Prostate gland (tissue), 2 donors: ENCODE measurements around the gene SEC24C. TPM values are rescaled to one million over a fixed set of nuclear protein-coding genes. Genes with fewer than 3 reads are reported as not detected.

Experiments
- DNase-seq: peaks from one replicate; pipeline ENCODE4 v3.0.0-alpha.2; 2019; ENCODE audit warnings: low spot score
- H3K27ac ChIP-seq, 2 donors: fragments of 200-600 bp; sonication (generic); 2 replicates each; pipeline ENCODE4 v1.5.1; 2017 to 2019
- H3K27me3 ChIP-seq: fragments of 200-600 bp; sonication (generic); replicated peaks from 2 replicates; pipeline ENCODE4 v1.5.1; 2019; ENCODE audit not compliant: insufficient read depth
- H3K36me3 ChIP-seq, 2 donors: fragments of 200-600 bp; sonication (generic); 1 replicate in 1 of 2; 2 replicates in 1 of 2; pipeline versions ENCODE4 v1.5.1 to v1.8.1; 2017 to 2019
- H3K4me1 ChIP-seq: fragments of 200-600 bp; sonication (generic); replicated peaks from 2 replicates; pipeline ENCODE4 v1.5.1; 2019
- H3K4me3 ChIP-seq, 2 donors: fragments of 200-600 bp; sonication (generic); 2 replicates each; pipeline ENCODE4 v1.5.1; 2017 to 2019
- H3K9me3 ChIP-seq: fragments of 200-600 bp; sonication (generic); 2 replicates; pipeline ENCODE4 v1.5.1; 2017
- POLR2A ChIP-seq: fragments of 450-650 bp; IDR thresholded peaks from one replicate; pipeline ENCODE4 v1.6.1; 2016; ENCODE audit warnings: antibody characterized with exemption, mild to moderate bottlenecking
- POLR2AphosphoS5 ChIP-seq: sonication (generic); formaldehyde crosslinking; IDR thresholded peaks from one replicate; pipeline ENCODE4 v1.6.1; 2017; ENCODE audit warnings: antibody characterized with exemption
- WGBS: methylation state at CpG from one replicate; pipeline ENCODE4 v1.1.5; 2018; 5-methylcytosine and 5-hydroxymethylcytosine counted together
- intact Hi-C: fragments of 100-400 bp; cut with DNase I; formaldehyde crosslinking; loops from one replicate; pipeline ENCODE4 v1.14.2; 2022
- total RNA-seq, 2 donors: library from RNA; depleted of rRNA; stranded (reverse); fragments of >200 nt; gene quantifications; one replicate each; pipeline ENCODE4 v1.1.0, GENCODE V29; 2016
- TF ChIP-seq, protein P1 (sequence below), 4 experiments: fragments of 200-600 bp in 2 of 4; fragments of 450-650 bp in 2 of 4; sonication (generic) in 2 of 4; IDR thresholded peaks; 1 replicate in 3 of 4; 2 replicates in 1 of 4; pipeline ENCODE4 v1.5.1; 2016 to 2019; ENCODE audit warnings: antibody characterized with exemption in 4 of 4, mild to moderate bottlenecking in 2 of 4, moderate library complexity in 2 of 4

Gene SEC24C
- total RNA-seq, 2 donors from 2014 or later: 80.7 to 87.6 TPM

DNA sequence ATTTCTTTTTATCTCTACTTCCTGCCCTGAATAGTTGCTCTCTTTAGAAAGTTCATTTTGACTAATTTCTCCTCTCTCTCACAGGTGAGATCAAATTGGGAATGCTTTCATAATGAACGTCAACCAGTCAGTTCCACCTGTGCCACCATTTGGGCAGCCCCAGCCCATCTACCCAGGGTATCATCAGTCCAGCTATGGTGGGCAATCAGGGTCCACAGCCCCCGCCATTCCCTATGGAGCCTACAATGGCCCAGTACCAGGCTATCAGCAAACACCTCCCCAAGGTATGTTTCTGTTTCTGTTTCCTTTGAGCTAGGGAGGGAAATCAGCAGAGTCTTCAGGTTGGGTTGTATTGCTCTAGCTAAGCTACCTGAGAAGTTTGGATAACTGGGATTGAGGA is 2.5 kb downstream of the SEC24C start:
- DNase-seq: no peak
- TF ChIP-seq POLR2AphosphoS5 (no peak), POLR2A (no peak)
- TF ChIP-seq, protein P1, sequence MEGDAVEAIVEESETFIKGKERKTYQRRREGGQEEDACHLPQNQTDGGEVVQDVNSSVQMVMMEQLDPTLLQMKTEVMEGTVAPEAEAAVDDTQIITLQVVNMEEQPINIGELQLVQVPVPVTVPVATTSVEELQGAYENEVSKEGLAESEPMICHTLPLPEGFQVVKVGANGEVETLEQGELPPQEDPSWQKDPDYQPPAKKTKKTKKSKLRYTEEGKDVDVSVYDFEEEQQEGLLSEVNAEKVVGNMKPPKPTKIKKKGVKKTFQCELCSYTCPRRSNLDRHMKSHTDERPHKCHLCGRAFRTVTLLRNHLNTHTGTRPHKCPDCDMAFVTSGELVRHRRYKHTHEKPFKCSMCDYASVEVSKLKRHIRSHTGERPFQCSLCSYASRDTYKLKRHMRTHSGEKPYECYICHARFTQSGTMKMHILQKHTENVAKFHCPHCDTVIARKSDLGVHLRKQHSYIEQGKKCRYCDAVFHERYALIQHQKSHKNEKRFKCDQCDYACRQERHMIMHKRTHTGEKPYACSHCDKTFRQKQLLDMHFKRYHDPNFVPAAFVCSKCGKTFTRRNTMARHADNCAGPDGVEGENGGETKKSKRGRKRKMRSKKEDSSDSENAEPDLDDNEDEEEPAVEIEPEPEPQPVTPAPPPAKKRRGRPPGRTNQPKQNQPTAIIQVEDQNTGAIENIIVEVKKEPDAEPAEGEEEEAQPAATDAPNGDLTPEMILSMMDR (IDR thresholded peaks at IDR 0.05): no peak
- Histone ChIP-seq H3K27ac (no peak overlapping the region), H3K9me3 (no peaks in the 10 kb centered on the region), H3K27me3 (no peaks in the 10 kb centered on the region), H3K4me1 (peaks cover 16% of the 10 kb centered on the region), H3K4me3 (no peak overlapping the region), H3K36me3 (peaks cover 0 to 5% of the 10 kb centered on the region in 2 donors)
- intact Hi-C loops: no loop called here
- WGBS: 96% methylated on average over 2 of the region's 2 CpGs

DNA sequence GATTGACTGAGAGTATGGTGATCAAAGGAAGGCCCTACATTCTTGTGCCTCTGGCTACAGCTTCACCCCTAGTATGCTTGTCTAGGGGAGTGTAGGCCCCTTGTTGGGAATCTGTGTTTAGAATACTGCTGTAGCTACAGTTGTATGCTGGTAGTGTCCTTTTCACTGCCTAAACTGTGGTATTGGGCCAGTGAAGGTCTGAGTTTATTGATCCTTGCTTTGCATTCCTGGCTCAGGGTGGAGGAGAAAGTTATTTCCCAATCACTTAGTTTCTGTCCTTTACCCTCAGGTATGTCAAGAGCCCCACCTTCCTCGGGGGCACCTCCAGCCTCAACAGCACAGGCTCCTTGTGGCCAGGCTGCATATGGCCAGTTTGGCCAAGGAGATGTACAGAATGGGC is 6.6 kb downstream of the SEC24C start:
- no peak overlapping the region for H3K27ac ChIP-seq
- H3K9me3 ChIP-seq: no peaks in the 10 kb centered on the region
- WGBS: 85% methylated on average over 1 of the region's 1 CpG
- intact Hi-C loops: no loop called here
- TF ChIP-seq POLR2A (no peak), POLR2AphosphoS5 (no peak)
- TF ChIP-seq, protein P1 (IDR thresholded peaks at IDR 0.05): no peak
- no peak for DNase-seq
- H3K4me3 ChIP-seq: no peak overlapping the region
- peaks cover 2% of the 10 kb centered on the region for H3K4me1 ChIP-seq
- H3K36me3 ChIP-seq: peaks cover 9 to 17% of the 10 kb centered on the region in 2 donors
- no peaks in the 10 kb centered on the region for H3K27me3 ChIP-seq

DNA sequence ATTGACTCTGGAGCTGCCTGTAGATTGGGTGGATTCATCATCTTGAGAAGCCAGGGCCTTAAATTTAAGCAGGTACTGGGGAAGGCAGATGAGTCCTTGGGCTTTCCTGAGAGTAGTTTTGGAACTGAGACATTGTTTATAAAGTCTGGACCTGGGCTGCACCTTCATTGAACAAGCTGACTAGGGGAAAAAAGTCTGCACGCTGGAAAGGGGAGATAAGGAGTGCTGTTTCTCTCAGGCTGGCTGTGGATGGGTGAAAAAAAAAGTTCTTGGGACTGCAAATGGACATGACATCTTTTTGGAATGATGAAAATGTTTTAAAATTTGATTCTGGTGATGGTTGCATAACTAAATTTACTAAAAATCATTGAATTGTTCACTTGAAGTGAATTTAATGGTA is 12.0 kb downstream of the SEC24C start:
- H3K36me3 ChIP-seq: peaks cover 11 to 23% of the 10 kb centered on the region in 2 donors
- H3K9me3 ChIP-seq: no peaks in the 10 kb centered on the region
- intact Hi-C loops: no loop called here
- H3K4me3 ChIP-seq: no peak overlapping the region
- TF ChIP-seq, protein P1 (IDR thresholded peaks at IDR 0.05): no peak
- TF ChIP-seq POLR2A (no peak), POLR2AphosphoS5 (no peak)
- DNase-seq: no peak
- 61% methylated on average over 1 of the region's 1 CpG for WGBS
- no peaks in the 10 kb centered on the region for H3K4me1 ChIP-seq
- no peaks in the 10 kb centered on the region for H3K27me3 ChIP-seq
- no peak overlapping the region for H3K27ac ChIP-seq

DNA sequence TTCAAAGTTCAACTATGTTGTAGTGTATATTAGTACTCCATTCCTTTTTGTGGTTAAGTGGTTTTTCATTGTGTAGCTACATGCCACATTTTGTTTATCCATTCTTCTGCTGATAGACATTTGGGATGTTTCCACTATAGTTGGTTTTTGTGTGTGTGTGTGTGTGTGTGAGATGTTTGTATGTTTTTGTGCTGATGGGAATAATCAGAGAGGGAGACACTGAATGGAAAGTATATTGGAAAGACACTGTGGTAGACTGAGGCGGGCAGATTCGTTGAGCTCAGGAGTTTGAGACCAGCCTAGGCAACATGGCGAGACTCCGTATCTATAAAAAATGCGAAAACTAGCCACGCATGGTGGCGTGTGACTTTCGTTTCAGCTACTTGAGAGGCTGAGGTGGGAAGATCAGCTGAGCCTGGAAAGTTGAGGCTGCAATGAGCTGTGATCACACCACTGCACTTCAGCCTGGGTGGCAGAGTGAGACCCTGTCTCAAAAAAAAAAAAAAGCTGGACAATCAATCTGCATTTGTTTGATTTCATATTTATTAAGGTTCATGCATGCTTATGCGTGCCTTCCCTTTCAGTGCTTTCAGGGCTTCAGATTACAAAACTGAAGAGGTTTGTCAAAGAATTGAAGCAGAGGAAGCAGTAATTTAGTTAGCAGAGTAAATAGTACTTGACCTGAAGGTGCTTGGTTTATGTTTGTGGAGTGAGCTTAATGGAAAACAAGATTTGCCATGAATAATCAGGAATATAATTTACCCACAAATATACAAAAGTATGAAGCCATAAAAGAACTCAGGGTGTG is 14.7 kb downstream of the SEC24C start:
- no peaks in the 10 kb centered on the region for H3K27me3 ChIP-seq
- DNase-seq: no peak
- peaks cover 14 to 15% of the 10 kb centered on the region in 2 donors for H3K36me3 ChIP-seq
- H3K9me3 ChIP-seq: no peaks in the 10 kb centered on the region
- 82% methylated on average over 9 of the region's 9 CpGs for WGBS
- TF ChIP-seq, protein P1 (IDR thresholded peaks at IDR 0.05): no peak
- TF ChIP-seq POLR2A (no peak), POLR2AphosphoS5 (no peak)
- H3K4me1 ChIP-seq: no peaks in the 10 kb centered on the region
- intact Hi-C loops: no loop called here
- H3K4me3 ChIP-seq: no peak overlapping the region
- H3K27ac ChIP-seq: no peak overlapping the region
